ENCODE results near the gene PDCL2.

- no peak for TF ChIP-seq GATA3 (IDR thresholded peaks at IDR 0.05; ENCODE audit: low read depth, low read length)
- no peak for TF ChIP-seq GATA2 (IDR thresholded peaks at IDR 0.05; ENCODE audit: low read depth, low read length)
Measured at GRCh38 chr4:55530691-55531090, 61.4 kb downstream of the PDCL2 start.
